SK-MEL-5 (cell line): Measurements from ENCODE around the gene ZNF275. TPM values are rescaled to one million over a fixed set of nuclear protein-coding genes. Genes with fewer than 3 reads are reported as not detected.
"Not testable (repeated sequence)": the region's sequence is repeated elsewhere in the genome, so short reads cannot be mapped to it uniquely, and the experiment has no call there.

ENCODE experiments used
- DNase-seq: peaks from one replicate; pipeline ENCODE4 v3.0.0-alpha.2; 2016; ENCODE audit warnings: low read depth, low spot score
- in situ Hi-C: cut with HindIII; loops from 2 replicates; pipeline ENCODE4 v1.10.0; 2016; ENCODE audit warnings: low sequenced_read_pairs, high pct_unique_total_duplicates, low pct_unique_long_range_greater_than_20kb
- total RNA-seq: library from RNA; depleted of rRNA; stranded (reverse); fragments of >200 nt; shearing (Covaris generic); gene quantifications from 2 replicates; pipeline ENCODE4 v1.2.3, GENCODE V29; 2014

The ZNF275 gene
- total RNA-seq, 1 experiment from 2014 or later = 9.1 TPM

GRCh38 chrX:153312842-153313241 lies 21.1 kb upstream of the ZNF275 start:
- no peak for DNase-seq
- in situ Hi-C loops = no loop called here

GRCh38 chrX:153317306-153317705 lies 16.6 kb upstream of the ZNF275 start:
- in situ Hi-C loops = no loop called here
- no peak for DNase-seq

- DNase-seq = no peak
- in situ Hi-C loops = no loop called here
These were observed 15.8 kb upstream of the ZNF275 start for GRCh38 chrX:153317996-153318722.

- in situ Hi-C loops = no loop called here
- DNase-seq = no peak
These were observed 15.1 kb upstream of the ZNF275 start for GRCh38 chrX:153318811-153319210.

GRCh38 chrX:153319295-153320046 lies 14.5 kb upstream of the ZNF275 start:
- in situ Hi-C loops = no loop called here

GRCh38 chrX:153320047-153320443 lies 13.9 kb upstream of the ZNF275 start:
- DNase-seq, in situ Hi-C loops: not testable (repeated sequence)

More at GRCh38 chrX:153319295-153320046, 14.5 kb upstream of the ZNF275 start:
- DNase-seq = no peak

- in situ Hi-C loops = no loop called here
- no peak for DNase-seq
These were observed 13.3 kb upstream of the ZNF275 start for GRCh38 chrX:153320555-153321184.

GRCh38 chrX:153321381-153322124 lies 12.4 kb upstream of the ZNF275 start, which contains the start of gene PNMA6F:
Gene PNMA6F, minus strand, starts transcription at chrX:153321767. Its CDS starts 1,093 bp downstream, at chrX:153320674.
- no peak for DNase-seq
- in situ Hi-C loops = no loop called here

- in situ Hi-C loops = no loop called here
- DNase-seq = no peak
These were observed 6.4 kb upstream of the ZNF275 start for GRCh38 chrX:153327561-153327960.

- no peak for DNase-seq
- in situ Hi-C loops = no loop called here
These were observed 687 bp upstream of the ZNF275 start for GRCh38 chrX:153333266-153333665.

GRCh38 chrX:153334654-153335295 lies 822 bp downstream of the ZNF275 start:
- DNase-seq = no peak
- in situ Hi-C loops = no loop called here

- in situ Hi-C loops = no loop called here
- no peak for DNase-seq
These were observed 2.4 kb downstream of the ZNF275 start for GRCh38 chrX:153336121-153336894.

GRCh38 chrX:153336988-153337387 lies 3.0 kb downstream of the ZNF275 start:
- no peak for DNase-seq
- in situ Hi-C loops = no loop called here

- no peak for DNase-seq
- in situ Hi-C loops = no loop called here
These were observed 4.9 kb downstream of the ZNF275 start for GRCh38 chrX:153338836-153339235.

GRCh38 chrX:153339662-153340061 lies 5.7 kb downstream of the ZNF275 start:
- DNase-seq = no peak
- in situ Hi-C loops = no loop called here

- in situ Hi-C loops = no loop called here
- no peak for DNase-seq
These were observed 6.2 kb downstream of the ZNF275 start for GRCh38 chrX:153340111-153340510.
